Measurements from ENCODE around the gene ZNF532. TPM values are rescaled to one million over a fixed set of nuclear protein-coding genes. Genes with fewer than 3 reads are reported as not detected.
A peak's percentile ranks its signal among the peaks of the same experiment; 100 is the strongest.

ZNF532 gene
- total RNA-seq, 4 donors from 2014 or later: 80.2 to 111 (median 109) TPM

GRCh38 chr18:59011786-59012185 lies 147.1 kb downstream of the ZNF532 start:
- Histone ChIP-seq H3K4me3 (replicated peaks in 1 of 3) (no peak overlapping the region), H3K4me1 (peaks cover 9 to 16% of the 10 kb centered on the region in 2 donors), H3K9me3 (no peaks in the 10 kb centered on the region), H3K36me3 (no peaks in the 10 kb centered on the region), H3K27me3 (no peaks in the 10 kb centered on the region), H3K27ac (peak overlapping the region in 1 of 3 donors; percentile 77)
- DNase-seq: peak; percentile 25 to 30
- 84 to 85% methylated on average over 5 of the region's 5 CpGs for WGBS, 2 donors
- intact Hi-C loops (cut with DNase I): no loop called here
- TF ChIP-seq CTCF (IDR thresholded peaks at IDR 0.05): no peak
- TF ChIP-seq POLR2A (IDR thresholded peaks at IDR 0.05): no peak

- Histone ChIP-seq H3K36me3 (no peaks in the 10 kb centered on the region), H3K4me1 (peaks cover 9 to 16% of the 10 kb centered on the region in 2 donors), H3K27me3 (no peaks in the 10 kb centered on the region), H3K9me3 (no peaks in the 10 kb centered on the region), H3K4me3 (replicated peaks in 1 of 3) (no peak overlapping the region), H3K27ac (peak overlapping the region; percentile 77 to 95 (median 91))
- TF ChIP-seq CTCF (IDR thresholded peaks at IDR 0.05) (no peak), POLR2A (IDR thresholded peaks at IDR 0.05) (no peak)
- DNase-seq: peak; percentile 66 to 75
- WGBS, 2 donors: 49 to 62% methylated on average over 6 of the region's 6 CpGs
- intact Hi-C loops (cut with DNase I): no loop called here
These were observed 148.4 kb downstream of the ZNF532 start for GRCh38 chr18:59012815-59013705.

GRCh38 chr18:59013744-59014143 lies 149.1 kb downstream of the ZNF532 start:
- H3K36me3 ChIP-seq: no peaks in the 10 kb centered on the region
- peak overlapping the region; percentile 77 to 95 (median 91) for H3K27ac ChIP-seq
- H3K27me3 ChIP-seq: no peaks in the 10 kb centered on the region
- no peak for DNase-seq
- peaks cover 9 to 16% of the 10 kb centered on the region in 2 donors for H3K4me1 ChIP-seq
- no peak overlapping the region for H3K4me3 ChIP-seq (replicated peaks in 1 of 3)
- intact Hi-C loops (cut with DNase I): no loop called here
- WGBS, 2 donors: 77 to 78% methylated on average over 2 of the region's 2 CpGs
- TF ChIP-seq POLR2A (IDR thresholded peaks at IDR 0.05): no peak
- no peak for TF ChIP-seq CTCF (IDR thresholded peaks at IDR 0.05)
- H3K9me3 ChIP-seq: no peaks in the 10 kb centered on the region

GRCh38 chr18:59015531-59016152 lies 151.0 kb downstream of the ZNF532 start:
- Histone ChIP-seq H3K4me1 (peaks cover 9 to 16% of the 10 kb centered on the region in 2 donors), H3K27me3 (no peaks in the 10 kb centered on the region), H3K27ac (no peak overlapping the region), H3K36me3 (no peaks in the 10 kb centered on the region), H3K9me3 (no peaks in the 10 kb centered on the region), H3K4me3 (replicated peaks in 1 of 3) (no peak overlapping the region)
- intact Hi-C loops (cut with DNase I): no loop called here
- 94 to 96% methylated on average over 5 of the region's 5 CpGs for WGBS, 2 donors
- no peak for DNase-seq
- no peak for TF ChIP-seq CTCF (IDR thresholded peaks at IDR 0.05)
- TF ChIP-seq POLR2A (IDR thresholded peaks at IDR 0.05): no peak

GRCh38 chr18:59021500-59021899 lies 156.8 kb downstream of the ZNF532 start:
- 40 to 43% methylated on average over 1 of the region's 1 CpG for WGBS, 2 donors
- Histone ChIP-seq H3K36me3 (no peaks in the 10 kb centered on the region), H3K27me3 (no peaks in the 10 kb centered on the region), H3K4me3 (replicated peaks in 1 of 3) (no peak overlapping the region), H3K9me3 (no peaks in the 10 kb centered on the region), H3K27ac (no peak overlapping the region), H3K4me1 (peaks cover 10 to 26% of the 10 kb centered on the region in 2 donors)
- TF ChIP-seq POLR2A (IDR thresholded peaks at IDR 0.05) (no peak), CTCF (IDR thresholded peaks at IDR 0.05) (no peak)
- DNase-seq: peak; percentile 13 to 21
- intact Hi-C loops (cut with DNase I): no loop called here
